ENCODE data around the gene MAGEC1.

The MAGEC1 gene

DNA sequence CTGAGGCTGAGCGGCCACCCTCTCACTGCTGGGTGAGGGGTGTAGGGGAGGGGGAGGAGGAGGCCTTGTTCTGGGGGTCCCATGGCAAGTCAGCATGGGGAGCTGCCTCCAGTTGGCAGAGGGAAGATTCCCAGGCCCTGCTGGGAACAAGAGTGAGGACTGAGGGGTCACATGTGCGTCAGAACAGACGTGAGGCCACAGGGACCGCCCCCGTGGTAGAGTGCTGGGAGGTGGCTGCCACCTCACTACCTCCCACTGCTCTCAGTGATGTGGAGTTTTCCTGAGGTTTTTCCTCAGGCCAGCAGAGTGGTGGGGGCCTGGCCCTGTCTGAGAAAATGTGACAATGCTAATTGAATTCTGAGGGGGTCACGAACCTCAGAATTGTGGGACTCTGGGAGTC is 568 bp downstream of the MAGEC1 start:
- DNase-seq (ENCODE audit: low spot score) = no peak
- in situ Hi-C loops (cut with MboI; ENCODE audit: low pct_unique_long_range_greater_than_20kb, low sequenced_read_pairs, unreplicated experiment) = no loop called here
- TF ChIP-seq, protein P1, sequence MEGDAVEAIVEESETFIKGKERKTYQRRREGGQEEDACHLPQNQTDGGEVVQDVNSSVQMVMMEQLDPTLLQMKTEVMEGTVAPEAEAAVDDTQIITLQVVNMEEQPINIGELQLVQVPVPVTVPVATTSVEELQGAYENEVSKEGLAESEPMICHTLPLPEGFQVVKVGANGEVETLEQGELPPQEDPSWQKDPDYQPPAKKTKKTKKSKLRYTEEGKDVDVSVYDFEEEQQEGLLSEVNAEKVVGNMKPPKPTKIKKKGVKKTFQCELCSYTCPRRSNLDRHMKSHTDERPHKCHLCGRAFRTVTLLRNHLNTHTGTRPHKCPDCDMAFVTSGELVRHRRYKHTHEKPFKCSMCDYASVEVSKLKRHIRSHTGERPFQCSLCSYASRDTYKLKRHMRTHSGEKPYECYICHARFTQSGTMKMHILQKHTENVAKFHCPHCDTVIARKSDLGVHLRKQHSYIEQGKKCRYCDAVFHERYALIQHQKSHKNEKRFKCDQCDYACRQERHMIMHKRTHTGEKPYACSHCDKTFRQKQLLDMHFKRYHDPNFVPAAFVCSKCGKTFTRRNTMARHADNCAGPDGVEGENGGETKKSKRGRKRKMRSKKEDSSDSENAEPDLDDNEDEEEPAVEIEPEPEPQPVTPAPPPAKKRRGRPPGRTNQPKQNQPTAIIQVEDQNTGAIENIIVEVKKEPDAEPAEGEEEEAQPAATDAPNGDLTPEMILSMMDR (IDR thresholded peaks at IDR 0.05; ENCODE audit: extremely low read depth, insufficient read depth, missing control alignments) = no peak

DNA sequence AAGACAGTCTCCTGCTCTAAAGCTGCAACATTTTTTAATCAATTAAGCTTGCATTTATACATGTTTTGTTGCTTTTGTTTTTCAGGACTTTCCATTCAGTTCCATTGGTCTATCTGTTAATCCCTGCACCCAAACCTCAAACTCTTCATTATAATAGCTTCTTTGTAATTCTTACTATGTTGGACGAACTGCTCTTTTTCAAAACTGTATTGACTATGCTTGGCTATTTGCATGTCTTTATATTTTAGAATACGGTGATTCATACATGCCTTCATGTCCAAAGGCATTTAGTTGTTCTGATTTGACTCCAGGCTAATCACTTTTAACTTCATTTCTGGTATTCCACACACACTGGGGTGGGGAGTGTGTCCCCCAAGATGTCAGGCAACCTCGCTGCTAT is 14.1 kb downstream of the MAGEC1 start:
- TF ChIP-seq, protein P1 (IDR thresholded peaks at IDR 0.05; ENCODE audit: extremely low read depth, insufficient read depth, missing control alignments) = no peak
- no peak for DNase-seq (ENCODE audit: low spot score)
- in situ Hi-C loops (cut with MboI; ENCODE audit: low pct_unique_long_range_greater_than_20kb, low sequenced_read_pairs, unreplicated experiment) = no loop called here

DNA sequence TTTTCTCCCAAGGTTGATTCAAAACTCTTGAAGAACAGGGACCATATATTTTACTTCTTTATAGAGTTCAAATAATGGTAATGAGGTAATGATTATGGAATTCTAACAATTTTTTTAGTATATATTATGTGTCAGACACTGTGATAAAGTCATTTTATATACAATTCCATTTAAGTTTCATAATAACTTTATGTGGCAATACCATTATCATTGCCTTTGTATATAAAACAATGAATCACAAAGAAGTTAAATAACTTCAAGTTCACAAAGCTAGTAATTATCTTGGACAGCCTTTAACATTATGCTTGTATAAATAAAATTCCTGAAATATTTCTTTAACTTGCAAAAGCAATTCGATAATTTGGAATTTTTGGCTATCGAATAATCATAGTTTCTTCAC is 20.6 kb downstream of the MAGEC1 start:
- in situ Hi-C loops (cut with MboI; ENCODE audit: low pct_unique_long_range_greater_than_20kb, low sequenced_read_pairs, unreplicated experiment) = no loop called here
- TF ChIP-seq, protein P1 (IDR thresholded peaks at IDR 0.05; ENCODE audit: extremely low read depth, insufficient read depth, missing control alignments) = no peak
- DNase-seq (ENCODE audit: low spot score) = no peak

DNA sequence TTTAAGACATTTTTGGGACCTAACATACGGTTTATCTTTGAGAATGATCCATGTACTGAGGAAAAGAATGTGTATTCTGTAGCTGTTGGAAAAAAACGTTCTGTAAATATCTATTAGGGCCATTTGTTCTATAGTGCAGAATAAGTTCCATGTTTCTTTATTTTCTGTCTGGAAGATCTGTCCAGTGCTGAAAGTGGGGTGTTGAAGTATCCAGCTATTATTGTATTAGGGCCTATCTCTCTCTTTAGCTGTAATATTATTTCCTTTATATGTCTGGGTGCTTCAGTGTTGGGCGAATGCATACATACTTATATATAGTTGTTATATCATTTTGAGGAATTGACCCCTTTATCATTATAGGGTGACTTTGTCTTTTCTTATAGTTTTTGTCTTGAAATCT is 24.7 kb downstream of the MAGEC1 start:
- TF ChIP-seq, protein P1 (IDR thresholded peaks at IDR 0.05; ENCODE audit: extremely low read depth, insufficient read depth, missing control alignments) = no peak
- no peak for DNase-seq (ENCODE audit: low spot score)
- in situ Hi-C loops (cut with MboI; ENCODE audit: low pct_unique_long_range_greater_than_20kb, low sequenced_read_pairs, unreplicated experiment) = no loop called here

DNA sequence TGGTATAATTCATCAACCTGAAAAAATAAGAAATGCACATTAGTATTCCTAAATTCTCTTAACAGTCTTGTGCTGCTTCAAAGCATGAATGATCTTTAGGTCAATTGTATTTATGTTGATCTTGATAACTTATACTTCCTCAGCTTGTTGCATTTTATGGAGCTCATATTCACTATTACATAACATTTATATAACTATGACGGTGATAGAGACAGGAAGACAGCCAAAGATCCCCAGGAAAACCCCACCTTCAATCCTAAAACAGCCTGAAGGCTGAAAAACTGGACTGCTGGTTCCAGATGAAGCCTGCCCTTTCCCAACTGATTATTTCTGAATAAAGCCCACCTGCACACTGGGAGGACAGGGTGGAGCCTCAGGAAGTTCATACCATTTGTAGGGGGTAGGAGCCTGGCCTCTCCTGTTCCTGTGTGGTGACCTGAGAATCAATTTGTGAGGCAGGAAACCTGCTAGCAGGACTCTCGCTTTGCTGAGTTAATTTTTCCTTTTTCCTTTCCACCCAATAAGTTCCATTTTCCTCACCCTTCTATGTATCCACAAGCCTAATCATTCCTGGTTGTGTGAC is 30.5 kb downstream of the MAGEC1 start:
- in situ Hi-C loops (cut with MboI; ENCODE audit: low pct_unique_long_range_greater_than_20kb, low sequenced_read_pairs, unreplicated experiment) = no loop called here

DNA sequence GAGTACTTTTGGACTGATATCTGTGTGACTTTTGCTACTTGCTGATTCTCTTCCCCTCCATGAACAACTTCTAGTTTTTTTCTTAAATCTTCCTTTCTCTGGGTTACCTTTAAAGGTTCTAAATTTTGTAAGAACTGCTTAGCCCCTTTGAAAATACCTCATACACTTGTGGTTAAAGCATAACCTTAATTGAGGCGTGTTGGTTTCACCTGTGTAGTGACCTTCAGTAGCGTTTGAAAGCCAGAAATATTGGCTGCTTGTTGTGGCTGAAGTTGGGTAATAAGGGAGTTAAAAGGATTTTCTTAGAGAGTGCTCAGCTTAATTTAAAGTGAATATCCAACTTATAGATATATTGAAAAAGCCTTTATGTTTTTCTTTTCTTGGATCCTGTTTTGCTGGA is 32.0 kb downstream of the MAGEC1 start:
- no peak for DNase-seq (ENCODE audit: low spot score)
- in situ Hi-C loops (cut with MboI; ENCODE audit: low pct_unique_long_range_greater_than_20kb, low sequenced_read_pairs, unreplicated experiment) = no loop called here

More for the DNA sequence above, 30.5 kb downstream of the MAGEC1 start:
- TF ChIP-seq, protein P1 (IDR thresholded peaks at IDR 0.05; ENCODE audit: extremely low read depth, insufficient read depth, missing control alignments) = no peak
- DNase-seq (ENCODE audit: low spot score) = no peak

More for the DNA sequence above, 32.0 kb downstream of the MAGEC1 start:
- TF ChIP-seq, protein P1 (IDR thresholded peaks at IDR 0.05; ENCODE audit: extremely low read depth, insufficient read depth, missing control alignments) = no peak
